T-helper 1 cell (primary cell): ENCODE measurements around the gene PHKB.
"Not testable (repeated sequence)": the region's sequence is repeated elsewhere in the genome, so short reads cannot be mapped to it uniquely, and the experiment has no call there.

Source experiments
- DNase-seq, 5 donors: peaks; one replicate each; pipeline ENCODE4 v3.0.0-alpha.2; 2012 to 2020

PHKB gene

GRCh38 chr16:47511882-47512281 lies 50.8 kb downstream of the PHKB start:
- DNase-seq, result no peak

- DNase-seq, result no peak
Observed at GRCh38 chr16:47519037-47519436, 57.9 kb downstream of the PHKB start.

- no peak for DNase-seq
Observed at GRCh38 chr16:47519546-47519945, 58.4 kb downstream of the PHKB start.

GRCh38 chr16:47519996-47520679 lies 59.0 kb downstream of the PHKB start:
- no peak for DNase-seq

GRCh38 chr16:47523342-47524006 lies 62.3 kb downstream of the PHKB start:
- DNase-seq, result peak in 1 of 5 donors; percentile 17

GRCh38 chr16:47524007-47524405 lies 62.9 kb downstream of the PHKB start:
- no peak for DNase-seq

GRCh38 chr16:47528431-47528830 lies 67.3 kb downstream of the PHKB start:
- DNase-seq, result no peak

GRCh38 chr16:47533744-47534292 lies 72.7 kb downstream of the PHKB start:
- DNase-seq, result no peak

GRCh38 chr16:47538472-47538871 lies 77.3 kb downstream of the PHKB start:
- no peak for DNase-seq

- not testable (repeated sequence) for DNase-seq
Observed at GRCh38 chr16:47539707-47540670, 78.9 kb downstream of the PHKB start.

GRCh38 chr16:47541135-47541534 lies 80.0 kb downstream of the PHKB start:
- not testable (repeated sequence) for DNase-seq

- DNase-seq, result peak in 1 of 5 donors; percentile 76
Observed at GRCh38 chr16:47544255-47544654, 83.1 kb downstream of the PHKB start.

GRCh38 chr16:47551185-47551584 lies 90.1 kb downstream of the PHKB start:
- not testable (repeated sequence) for DNase-seq

- not testable (repeated sequence) for DNase-seq
Observed at GRCh38 chr16:47551767-47552166, 90.6 kb downstream of the PHKB start.

- DNase-seq, result no peak
Observed at GRCh38 chr16:47553853-47554564, 92.9 kb downstream of the PHKB start.

GRCh38 chr16:47554587-47554986 lies 93.5 kb downstream of the PHKB start:
- not testable (repeated sequence) for DNase-seq

GRCh38 chr16:47561286-47561685 lies 100.2 kb downstream of the PHKB start:
- no peak for DNase-seq

GRCh38 chr16:47562366-47562765 lies 101.2 kb downstream of the PHKB start:
- no peak for DNase-seq

GRCh38 chr16:47565454-47565853 lies 104.3 kb downstream of the PHKB start:
- peak in 1 of 5 donors; percentile 54 for DNase-seq

- no peak for DNase-seq
Observed at GRCh38 chr16:47567321-47567720, 106.2 kb downstream of the PHKB start.

- DNase-seq, result peak in 1 of 5 donors; percentile 54
Observed at GRCh38 chr16:47568351-47568750, 107.2 kb downstream of the PHKB start.

- no peak for DNase-seq
Observed at GRCh38 chr16:47571049-47571448, 109.9 kb downstream of the PHKB start.
